HG03460 (cell line): ENCODE results near the gene ELK4.

Source experiments
- ATAC-seq: cut with Tn5 transposase; IDR thresholded peaks from one replicate; pipeline ENCODE4 v1.9.1; 2021; ENCODE audit not compliant: unreplicated experiment

Gene ELK4

GRCh38 chr1:205568135-205568468 lies 63.7 kb downstream of the ELK4 start:
- no peak for ATAC-seq

- ATAC-seq: no peak
These were observed 64.1 kb downstream of the ELK4 start for GRCh38 chr1:205567716-205568115.

DNA sequence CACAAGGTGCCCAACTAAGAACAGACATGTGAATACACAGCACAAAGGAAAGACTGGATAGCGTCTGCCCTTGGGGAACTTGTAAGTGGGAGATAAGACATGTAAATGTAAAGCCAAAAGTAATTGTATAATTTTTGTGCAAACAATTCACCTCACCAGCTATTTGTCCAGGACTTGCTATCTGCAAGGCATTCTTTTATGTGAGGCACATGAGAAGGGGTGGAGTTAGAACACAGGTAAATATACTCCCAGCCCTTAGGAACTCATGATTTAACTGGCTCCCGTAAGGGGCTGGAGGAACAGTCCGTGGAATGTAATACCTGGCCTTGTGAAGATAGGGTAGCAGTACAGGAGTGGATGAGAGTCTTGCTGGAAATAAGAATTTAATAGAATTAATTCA lies 66.0 kb downstream of the ELK4 start:
- ATAC-seq: no peak

- no peak for ATAC-seq
These were observed 67.8 kb downstream of the ELK4 start for GRCh38 chr1:205563927-205564441.

DNA sequence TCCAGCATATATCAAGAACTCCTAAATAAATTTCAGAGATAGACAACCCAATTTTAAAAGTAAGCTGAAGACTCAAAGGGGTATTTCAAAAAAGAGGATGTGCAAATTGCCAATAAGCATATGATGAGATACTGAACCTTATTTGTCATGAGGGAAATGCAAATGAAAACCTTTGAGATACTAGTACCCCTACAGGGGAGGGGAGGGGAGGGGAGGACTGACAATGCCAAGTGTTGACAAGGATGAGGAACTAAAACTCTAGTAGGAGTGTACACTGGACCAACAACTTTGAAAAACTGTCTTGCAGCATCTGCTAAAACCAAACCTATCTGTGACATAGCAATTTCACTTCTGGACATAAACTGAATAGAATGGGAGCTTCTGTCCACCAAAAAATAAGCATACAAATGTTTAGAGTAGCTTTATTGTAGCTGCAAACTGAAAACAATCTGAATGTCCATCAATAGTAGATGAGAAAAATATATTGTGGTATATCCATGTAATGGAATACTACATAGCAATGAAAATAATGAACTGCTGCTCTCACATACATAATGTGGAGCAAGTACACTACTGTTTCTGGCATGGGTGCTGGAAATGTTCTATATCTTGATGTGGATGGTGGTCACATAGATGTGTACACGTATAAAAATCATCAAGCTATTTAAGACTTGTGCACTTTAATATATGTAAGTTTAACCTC lies 70.2 kb downstream of the ELK4 start:
- no peak for ATAC-seq
